SK-N-MC (cell line): ENCODE measurements around the gene ABCB11.

Experiments
- EZH2 ChIP-seq: fragments of 200-600 bp; sonication (generic); IDR thresholded peaks from one replicate; pipeline ENCODE4 v1.6.1; 2017; ENCODE audit warnings: antibody characterized with exemption
- FOXP2 ChIP-seq: optimal IDR thresholded peaks from 2 replicates; pipeline ENCODE3; 2011; ENCODE audit warnings: mild to moderate bottlenecking, moderate library complexity; ENCODE audit not compliant: insufficient read depth; ENCODE audit errors: extremely low read length, control extremely low read depth
- POLR2AphosphoS5 ChIP-seq: IDR thresholded peaks from 2 replicates; pipeline ENCODE4 v1.6.1; 2012; ENCODE audit warnings: mild to moderate bottlenecking, low read depth, low read length, borderline replicate concordance

GRCh38 chr2:169007356-169007755, 23.8 kb downstream of the ABCB11 start:
- TF ChIP-seq POLR2AphosphoS5: no peak
- no peak for TF ChIP-seq EZH2
- TF ChIP-seq FOXP2: no peak
